ENCODE measurements around the gene ARF1.

Gene ARF1

DNA sequence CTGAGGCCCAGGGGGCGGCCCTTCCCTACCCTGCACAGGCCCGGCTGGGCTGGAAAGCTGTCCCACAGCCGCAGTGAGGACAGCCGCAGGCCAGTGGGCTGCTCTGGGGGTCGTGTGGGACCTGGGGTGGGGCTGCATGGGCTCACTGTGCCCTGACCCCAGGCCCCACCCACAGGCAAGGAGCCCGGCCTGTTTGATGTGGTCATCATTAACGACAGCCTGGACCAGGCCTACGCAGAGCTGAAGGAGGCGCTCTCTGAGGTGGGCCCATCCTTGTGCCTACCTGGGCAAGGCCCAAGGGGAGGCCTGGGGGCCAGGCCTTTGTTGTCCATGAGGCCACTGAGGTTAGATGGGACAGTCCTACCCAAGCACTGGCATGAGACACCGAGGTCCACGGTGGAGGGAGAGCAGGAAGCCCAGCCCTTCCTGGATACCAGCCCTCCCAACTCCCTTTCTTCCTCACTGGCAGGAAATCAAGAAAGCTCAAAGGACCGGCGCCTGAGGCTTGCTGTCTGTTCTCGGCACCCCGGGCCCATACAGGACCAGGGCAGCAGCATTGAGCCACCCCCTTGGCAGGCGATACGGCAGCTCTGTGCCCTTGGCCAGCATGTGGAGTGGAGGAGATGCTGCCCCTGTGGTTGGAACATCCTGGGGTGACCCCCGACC is 65.8 kb downstream of the ARF1 start:
- DNase-seq (ENCODE audit: low spot score) = no peak
